Right cardiac atrium (tissue), 5 donors: ENCODE measurements around the gene MAN1A1. TPM values are rescaled to one million over a fixed set of nuclear protein-coding genes. Genes with fewer than 3 reads are reported as not detected.
A peak's percentile ranks its signal among the peaks of the same experiment; 100 is the strongest.

Experiments used
- ATAC-seq, 2 donors: fragments of 200-7000 bp; cut with Tn5 transposase; one replicate each; pipeline versions ENCODE4 v1.8.0 to v1.9.1; 2020; ENCODE audit warnings: moderate library complexity in 2 of 2, mild to moderate bottlenecking in 1 of 2
- DNase-seq, 3 donors: peaks; one replicate each; pipeline ENCODE4 v3.0.0-alpha.2; 2020
- H3K27ac ChIP-seq: one replicate; pipeline ENCODE4 v1.5.1; 2013; ENCODE audit warnings: mild to moderate bottlenecking, low read length, control low read depth, moderate library complexity
- H3K27me3 ChIP-seq: one replicate; pipeline ENCODE4 v1.6.1; 2013; ENCODE audit not compliant: control insufficient read depth, insufficient read depth
- H3K4me1 ChIP-seq: one replicate; pipeline ENCODE4 v1.6.1; 2013; ENCODE audit warnings: low read length; ENCODE audit not compliant: control insufficient read depth, insufficient read depth
- H3K4me3 ChIP-seq: one replicate; pipeline ENCODE4 v1.5.1; 2013; ENCODE audit warnings: low read length, control low read depth
- H3K9me3 ChIP-seq: one replicate; pipeline ENCODE4 v1.6.1; 2013; ENCODE audit warnings: low read length; ENCODE audit not compliant: control insufficient read depth
- WGBS: extraction: QIAGEN DNeasy Blood & Tissue Kit; methylation state at CpG from one replicate; pipeline ENCODE4 v1.1.7; 2013; 5-methylcytosine and 5-hydroxymethylcytosine counted together
- intact Hi-C, 4 donors: fragments of 100-400 bp; cut with DNase I; formaldehyde crosslinking; loops; one replicate each; pipeline versions ENCODE4 v1.11.0 to v1.14.0; 2022 to 2023
- polyA plus RNA-seq: library from polyadenylated mRNA; stranded (reverse); fragments of 200-250 nt; gene quantifications from one replicate; pipeline ENCODE4 v1.2.3, GENCODE V29; 2013
- total RNA-seq, 4 donors: library from RNA; stranded (reverse); fragmentation: NEBNext Ultra II Directional; extraction: Animal tissue kit (Norgen Biotek cat#: 25700); gene quantifications; one replicate each; pipeline ENCODE4 v1.2.1, GENCODE V29; 2021
- donor health status: healthy with polysubstance abuse.
- donor health status: DM: no; HTN: yes; CAD: no.
- donor health status: DM: no; HTN: no; CAD: no.
- donor health status: DM: no; HTN: yes; CAD: no; lungs with severe emphysema.
- donor health status: DM: yes; HTN: yes; CAD: no.

The MAN1A1 gene
- total and polyA plus RNA-seq, 5 donors, result 11.6 to 29.7 (median 20.3) TPM

DNA sequence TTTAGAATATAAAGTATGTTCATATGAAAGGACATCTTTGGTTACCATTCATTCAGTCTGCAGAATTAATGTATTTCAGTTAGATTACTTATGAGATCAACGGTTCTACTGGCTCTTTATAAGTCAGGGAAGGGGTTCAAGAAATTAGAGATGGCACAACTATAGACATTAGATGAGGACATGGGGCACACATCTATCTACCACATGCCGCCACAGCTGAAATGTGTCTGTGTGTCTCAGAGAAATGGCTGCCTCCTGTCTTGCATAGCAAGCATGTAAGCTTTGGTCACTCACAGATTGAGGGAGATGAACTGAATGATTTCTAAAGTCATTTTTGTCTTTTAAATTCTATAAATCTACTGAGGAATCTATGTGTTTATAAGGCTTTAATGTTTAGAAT, 142.2 kb downstream of the MAN1A1 start:
- peaks cover 1% of the 10 kb centered on the region for H3K4me1 ChIP-seq
- WGBS, result 98% methylated on average over 2 of the region's 2 CpGs
- no peak overlapping the region for H3K27ac ChIP-seq
- DNase-seq (no peak), ATAC-seq (no peak)
- no peak overlapping the region for H3K4me3 ChIP-seq
- no peaks in the 10 kb centered on the region for H3K9me3 ChIP-seq
- intact Hi-C loops, result no loop called here
- H3K27me3 ChIP-seq, result no peaks in the 10 kb centered on the region

GRCh38 chr6:119205911-119206618, 143.5 kb downstream of the MAN1A1 start:
- H3K4me3 ChIP-seq, result no peak overlapping the region
- no peaks in the 10 kb centered on the region for H3K27me3 ChIP-seq
- DNase-seq (peak in 1 of 3 donors; percentile 57), ATAC-seq (no peak)
- WGBS, result 74% methylated on average over 7 of the region's 7 CpGs
- no peak overlapping the region for H3K27ac ChIP-seq
- H3K9me3 ChIP-seq, result no peaks in the 10 kb centered on the region
- H3K4me1 ChIP-seq, result peaks cover 1% of the 10 kb centered on the region
- intact Hi-C loops, result no loop called here

DNA sequence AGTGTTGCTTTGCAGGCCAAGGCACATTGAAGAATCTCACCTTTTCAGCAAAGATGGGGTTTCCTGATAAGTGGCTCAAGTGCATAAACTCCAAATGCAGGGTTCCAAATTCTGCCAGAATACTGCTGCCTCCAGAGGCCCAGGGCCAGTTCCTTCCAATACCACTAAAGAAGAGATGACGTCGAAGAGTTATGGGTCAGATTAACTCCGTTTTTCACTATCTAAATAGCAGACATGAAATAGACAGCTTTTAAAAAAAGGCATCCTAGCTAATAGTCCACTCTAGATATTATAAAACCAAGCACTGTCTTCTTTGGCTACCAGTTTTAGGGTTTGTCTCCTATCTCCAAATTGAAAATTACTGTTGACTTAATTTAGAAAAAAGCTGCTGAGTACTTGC, 144.8 kb downstream of the MAN1A1 start:
- intact Hi-C loops, result no loop called here
- ATAC-seq, result no peak
- Histone ChIP-seq H3K4me1 (no peaks in the 10 kb centered on the region), H3K27ac (no peak overlapping the region), H3K27me3 (no peaks in the 10 kb centered on the region), H3K4me3 (no peak overlapping the region), H3K9me3 (no peaks in the 10 kb centered on the region)
- no peak for DNase-seq
- 86% methylated on average over 3 of the region's 3 CpGs for WGBS

DNA sequence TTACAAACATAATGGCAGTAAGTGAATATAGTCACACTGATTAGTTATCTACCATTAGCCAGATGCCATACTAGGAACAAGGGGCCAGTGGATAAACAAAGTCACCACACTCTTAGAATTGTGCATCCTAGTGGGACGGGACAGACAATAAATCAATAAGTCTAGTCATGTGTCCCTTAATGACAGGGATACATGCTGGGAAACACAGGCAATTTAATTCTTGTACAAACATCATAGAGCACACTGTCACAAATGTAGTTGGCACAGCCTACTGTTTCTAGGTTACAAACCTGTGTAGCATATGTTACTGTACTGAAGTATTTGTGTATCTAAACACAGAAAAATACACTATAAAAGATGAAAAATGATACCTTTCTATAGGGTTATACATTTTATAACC, 148.1 kb downstream of the MAN1A1 start:
- H3K4me3 ChIP-seq, result no peak overlapping the region
- DNase-seq, result no peak
- ATAC-seq, result no peak
- intact Hi-C loops, result no loop called here
- 100% methylated on average over 1 of the region's 1 CpG for WGBS
- no peaks in the 10 kb centered on the region for H3K9me3 ChIP-seq
- H3K27ac ChIP-seq, result no peak overlapping the region
- H3K4me1 ChIP-seq, result no peaks in the 10 kb centered on the region
- H3K27me3 ChIP-seq, result no peaks in the 10 kb centered on the region

DNA sequence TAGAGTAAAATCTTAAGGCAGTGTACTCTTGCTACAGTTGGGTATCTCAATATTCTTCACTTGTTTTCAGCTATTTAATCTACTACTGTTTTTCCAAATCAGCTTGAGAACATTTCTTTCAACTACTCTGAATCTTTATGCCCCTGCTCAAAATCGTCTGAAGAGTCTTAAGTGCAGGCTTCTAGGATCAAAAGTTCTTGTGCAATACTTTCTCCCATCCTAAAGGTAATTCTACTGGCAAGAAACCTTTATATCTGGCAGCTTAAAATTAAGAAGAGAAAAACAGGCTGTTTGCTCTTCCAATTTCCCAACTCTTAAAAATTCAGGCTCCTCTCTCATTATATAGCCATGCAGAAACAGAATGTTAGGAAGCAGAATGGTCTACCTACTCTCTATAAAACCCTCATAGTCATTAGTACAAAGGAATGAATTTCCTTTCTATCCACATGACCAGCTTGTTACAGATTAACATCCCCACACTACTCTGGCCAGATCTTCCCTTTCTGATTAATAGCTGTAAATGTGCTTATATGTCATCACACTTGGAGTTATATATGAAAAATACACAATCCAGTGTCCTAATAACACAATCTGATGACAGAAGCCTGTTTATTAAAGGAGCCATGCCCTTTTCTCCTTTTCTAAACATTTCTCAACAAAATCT, 148.9 kb downstream of the MAN1A1 start:
- H3K4me3 ChIP-seq, result no peak overlapping the region
- no peaks in the 10 kb centered on the region for H3K9me3 ChIP-seq
- no peak for DNase-seq
- H3K4me1 ChIP-seq, result no peaks in the 10 kb centered on the region
- 73% methylated on average over 1 of the region's 1 CpG for WGBS
- ATAC-seq, result no peak
- intact Hi-C loops, result no loop called here
- H3K27me3 ChIP-seq, result no peaks in the 10 kb centered on the region
- no peak overlapping the region for H3K27ac ChIP-seq

GRCh38 chr6:119197271-119197670, 152.3 kb downstream of the MAN1A1 start:
- DNase-seq (no peak), ATAC-seq (no peak)
- H3K4me1 ChIP-seq, result no peaks in the 10 kb centered on the region
- intact Hi-C loops, result no loop called here
- H3K9me3 ChIP-seq, result no peaks in the 10 kb centered on the region
- 96% methylated on average over 5 of the region's 5 CpGs for WGBS
- H3K27me3 ChIP-seq, result no peaks in the 10 kb centered on the region
- no peak overlapping the region for H3K4me3 ChIP-seq
- no peak overlapping the region for H3K27ac ChIP-seq

DNA sequence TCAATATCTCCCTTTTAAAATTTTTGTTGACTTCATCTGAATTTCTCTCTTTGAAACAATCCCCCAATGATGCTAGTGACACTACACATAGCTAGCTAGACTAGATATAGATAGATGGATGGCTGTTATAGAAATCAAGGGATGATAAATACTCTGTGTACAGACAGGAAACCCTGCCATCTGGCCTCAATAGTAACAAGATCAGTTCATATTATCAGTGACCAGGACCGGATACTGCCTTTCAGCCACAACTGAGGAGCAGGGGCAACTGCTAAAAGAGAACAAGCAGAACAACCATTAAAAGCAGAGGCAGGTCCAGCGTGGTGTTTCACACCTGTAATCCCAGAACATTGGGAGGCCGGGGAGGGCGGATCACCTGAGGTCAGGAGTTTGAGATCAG, 152.8 kb downstream of the MAN1A1 start:
- H3K4me1 ChIP-seq, result no peaks in the 10 kb centered on the region
- H3K4me3 ChIP-seq, result no peak overlapping the region
- no peaks in the 10 kb centered on the region for H3K9me3 ChIP-seq
- ATAC-seq, result no peak
- H3K27me3 ChIP-seq, result no peaks in the 10 kb centered on the region
- no peak overlapping the region for H3K27ac ChIP-seq
- intact Hi-C loops, result no loop called here
- no peak for DNase-seq
- WGBS, result 75% methylated on average over 4 of the region's 4 CpGs

DNA sequence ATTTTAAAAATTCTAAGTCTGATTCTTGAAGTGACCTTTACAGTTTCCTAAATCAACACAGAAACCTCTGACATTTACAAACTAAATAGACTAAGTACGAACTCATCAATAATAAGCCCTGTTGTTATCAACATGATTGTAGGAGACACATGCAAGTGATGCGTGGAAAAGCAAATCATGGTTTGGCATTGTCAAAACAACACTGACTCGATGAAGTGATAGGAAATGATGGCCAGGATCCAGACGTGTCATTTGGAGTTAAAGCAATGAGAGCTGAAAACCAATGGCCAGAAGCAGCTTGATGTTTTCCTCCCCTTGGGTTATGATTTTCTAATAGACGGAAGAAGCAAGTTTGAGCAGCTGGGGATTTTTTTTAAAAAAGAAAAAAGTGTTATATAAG, 153.7 kb downstream of the MAN1A1 start:
- WGBS, result 63% methylated on average over 5 of the region's 5 CpGs
- no peak for ATAC-seq
- intact Hi-C loops, result no loop called here

DNA sequence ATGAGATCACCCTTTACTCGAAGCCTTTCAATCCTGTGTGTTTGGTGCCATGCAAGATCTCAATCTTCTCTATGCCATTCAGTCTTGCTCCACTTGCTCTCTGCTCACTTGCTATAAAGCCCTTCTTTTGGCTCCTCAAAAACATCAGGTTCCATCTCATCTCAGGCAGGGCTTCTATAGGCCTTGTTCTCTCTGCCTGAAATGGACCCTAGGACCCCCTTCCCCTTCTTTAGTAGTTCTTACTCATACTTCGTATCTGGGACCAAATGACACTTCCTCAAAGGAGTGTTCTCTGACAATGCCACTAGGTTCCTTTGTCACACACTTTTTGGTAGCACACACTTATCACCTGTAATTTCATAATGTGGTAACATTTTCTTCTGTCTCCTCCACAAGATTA, 154.4 kb downstream of the MAN1A1 start:
- H3K4me1 ChIP-seq, result no peaks in the 10 kb centered on the region
- H3K27ac ChIP-seq, result no peak overlapping the region
- H3K9me3 ChIP-seq, result no peaks in the 10 kb centered on the region
- H3K27me3 ChIP-seq, result no peaks in the 10 kb centered on the region
- DNase-seq (no peak), ATAC-seq (no peak)
- H3K4me3 ChIP-seq, result no peak overlapping the region
- intact Hi-C loops, result no loop called here
- WGBS, result 94% methylated on average over 2 of the region's 2 CpGs

More for the DNA sequence above, 153.7 kb downstream of the MAN1A1 start:
- Histone ChIP-seq H3K9me3 (no peaks in the 10 kb centered on the region), H3K27ac (no peak overlapping the region), H3K4me1 (no peaks in the 10 kb centered on the region), H3K4me3 (no peak overlapping the region), H3K27me3 (no peaks in the 10 kb centered on the region)
- no peak for DNase-seq

DNA sequence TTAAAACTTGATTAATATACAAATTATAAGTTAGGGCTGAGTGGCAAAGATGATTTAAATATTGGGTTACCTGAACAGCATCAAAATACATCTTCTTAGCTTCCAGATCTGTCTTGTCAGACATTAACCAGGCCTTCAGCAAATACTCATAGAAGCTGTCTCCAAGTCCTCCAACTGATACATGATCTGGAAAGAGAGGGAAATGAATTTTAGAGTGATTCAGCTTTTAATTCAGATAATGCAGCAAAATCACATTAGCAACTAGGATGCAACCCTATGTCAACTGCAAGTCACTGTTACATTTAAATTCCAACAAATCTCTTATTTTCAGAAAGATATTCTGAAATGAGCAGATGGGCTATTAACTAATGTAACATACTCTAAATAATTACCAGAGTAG, 155.9 kb downstream of the MAN1A1 start:
- Histone ChIP-seq H3K27ac (no peak overlapping the region), H3K4me1 (no peaks in the 10 kb centered on the region), H3K9me3 (no peaks in the 10 kb centered on the region), H3K4me3 (no peak overlapping the region), H3K27me3 (no peaks in the 10 kb centered on the region)
- DNase-seq (no peak), ATAC-seq (no peak)
- intact Hi-C loops, result no loop called here

DNA sequence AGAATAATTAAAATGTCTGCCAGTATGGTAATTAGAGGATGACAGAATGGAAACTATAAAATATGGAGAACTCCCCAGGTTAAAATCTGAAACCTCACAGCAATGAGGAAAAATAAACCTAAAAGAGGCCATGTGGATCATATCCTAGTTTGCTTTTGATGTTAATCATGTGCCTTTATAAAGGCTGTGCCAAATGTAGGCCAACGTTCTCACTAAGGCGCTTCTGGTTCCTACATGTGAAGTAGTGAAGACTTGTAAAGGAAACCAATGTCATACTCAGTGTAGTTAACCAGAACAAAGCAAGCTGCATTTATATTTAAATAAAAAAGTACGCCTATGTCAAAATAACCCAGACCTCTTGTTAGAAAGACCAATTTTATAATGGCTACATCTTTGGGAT, 157.4 kb downstream of the MAN1A1 start:
- DNase-seq, result no peak
- WGBS, result 85% methylated on average over 3 of the region's 3 CpGs
- no peaks in the 10 kb centered on the region for H3K27me3 ChIP-seq
- no peak for ATAC-seq
- H3K4me3 ChIP-seq, result no peak overlapping the region
- H3K27ac ChIP-seq, result no peak overlapping the region
- intact Hi-C loops, result no loop called here
- no peaks in the 10 kb centered on the region for H3K9me3 ChIP-seq
- H3K4me1 ChIP-seq, result no peaks in the 10 kb centered on the region
